NCI-H446 treated with DMSO at 0.1 percent for 48 hours (cell line): Measurements from ENCODE around the gene COL27A1.
"Not testable (repeated sequence)": the region's sequence is repeated elsewhere in the genome, so short reads cannot be mapped to it uniquely, and the experiment has no call there.

Experiments used
- DNase-seq: peaks from one replicate; lab custom pipeline; 2025; lab: John Stamatoyannopoulos, UW

COL27A1 gene

GRCh38 chr9:114324492-114324891 lies 169.2 kb downstream of the COL27A1 start:
- DNase-seq: no peak

GRCh38 chr9:114324965-114325364 lies 169.6 kb downstream of the COL27A1 start:
- not testable (repeated sequence) for DNase-seq

- not testable (repeated sequence) for DNase-seq
These were observed 170.4 kb downstream of the COL27A1 start for GRCh38 chr9:114325684-114326254.

- DNase-seq: no peak
These were observed 172.4 kb downstream of the COL27A1 start for GRCh38 chr9:114327749-114328148.

- DNase-seq: not testable (repeated sequence)
These were observed 173.1 kb downstream of the COL27A1 start for GRCh38 chr9:114328357-114328820.

GRCh38 chr9:114328937-114329624 lies 173.7 kb downstream of the COL27A1 start:
- not testable (repeated sequence) for DNase-seq

GRCh38 chr9:114329625-114330022 lies 174.3 kb downstream of the COL27A1 start, which contains the start of gene ORM2:
Gene ORM2 (plus strand): TSS chr9:114329869. CDS start chr9:114329905, 36 bp downstream.
- not testable (repeated sequence) for DNase-seq

GRCh38 chr9:114330636-114331035 lies 175.3 kb downstream of the COL27A1 start:
- DNase-seq: no peak

GRCh38 chr9:114331229-114332195 lies 176.2 kb downstream of the COL27A1 start:
- not testable (repeated sequence) for DNase-seq

- not testable (repeated sequence) for DNase-seq
These were observed 177.2 kb downstream of the COL27A1 start for GRCh38 chr9:114332474-114333040.

GRCh38 chr9:114333718-114334117 lies 178.4 kb downstream of the COL27A1 start:
- DNase-seq: not testable (repeated sequence)

GRCh38 chr9:114334490-114334889 lies 179.2 kb downstream of the COL27A1 start:
- no peak for DNase-seq

GRCh38 chr9:114335745-114336144 lies 180.4 kb downstream of the COL27A1 start:
- DNase-seq: no peak

GRCh38 chr9:114336157-114336556 lies 180.8 kb downstream of the COL27A1 start:
- no peak for DNase-seq

GRCh38 chr9:114336699-114337395 lies 181.5 kb downstream of the COL27A1 start:
- DNase-seq: no peak

- no peak for DNase-seq
These were observed 182.8 kb downstream of the COL27A1 start for GRCh38 chr9:114338187-114338586.

GRCh38 chr9:114339130-114339908 lies 184.0 kb downstream of the COL27A1 start:
- DNase-seq: no peak

GRCh38 chr9:114341152-114341830 lies 186.0 kb downstream of the COL27A1 start:
- no peak for DNase-seq

GRCh38 chr9:114341991-114342390 lies 186.7 kb downstream of the COL27A1 start:
- DNase-seq: no peak
